ENCODE measurements around the gene NAP1L2.

Gene NAP1L2, protein sequence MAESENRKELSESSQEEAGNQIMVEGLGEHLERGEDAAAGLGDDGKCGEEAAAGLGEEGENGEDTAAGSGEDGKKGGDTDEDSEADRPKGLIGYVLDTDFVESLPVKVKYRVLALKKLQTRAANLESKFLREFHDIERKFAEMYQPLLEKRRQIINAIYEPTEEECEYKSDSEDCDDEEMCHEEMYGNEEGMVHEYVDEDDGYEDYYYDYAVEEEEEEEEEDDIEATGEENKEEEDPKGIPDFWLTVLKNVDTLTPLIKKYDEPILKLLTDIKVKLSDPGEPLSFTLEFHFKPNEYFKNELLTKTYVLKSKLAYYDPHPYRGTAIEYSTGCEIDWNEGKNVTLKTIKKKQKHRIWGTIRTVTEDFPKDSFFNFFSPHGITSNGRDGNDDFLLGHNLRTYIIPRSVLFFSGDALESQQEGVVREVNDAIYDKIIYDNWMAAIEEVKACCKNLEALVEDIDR

GRCh38 chrX:73214426-73215094 is at the start of gene NAP1L2:
Gene NAP1L2 (minus strand): TSS chrX:73214851. CDS start chrX:73214492, 359 bp downstream.
- no peak for TF ChIP-seq CTCF (IDR thresholded peaks at IDR 0.05; ENCODE audit: insufficient read depth, low read depth, low read length, missing control alignments)
- peak; percentile 0 for DNase-seq (ENCODE audit: low read depth)
- H3K4me3 ChIP-seq (ENCODE audit: low read depth, low read length): no peak within 1 kb of the TSS

GRCh38 chrX:73262991-73263390 is 48.3 kb upstream of the NAP1L2 start:
- no peak for TF ChIP-seq CTCF (IDR thresholded peaks at IDR 0.05; ENCODE audit: insufficient read depth, low read depth, low read length, missing control alignments)
- peak; percentile 0 for DNase-seq (ENCODE audit: low read depth)
- no peak overlapping the region for H3K4me3 ChIP-seq (ENCODE audit: low read depth, low read length)

- no peak for TF ChIP-seq CTCF (IDR thresholded peaks at IDR 0.05; ENCODE audit: insufficient read depth, low read depth, low read length, missing control alignments)
- H3K4me3 ChIP-seq (ENCODE audit: low read depth, low read length): no peak overlapping the region
- no peak for DNase-seq (ENCODE audit: low read depth)
Measured at GRCh38 chrX:73239242-73239641, 24.6 kb upstream of the NAP1L2 start.

- DNase-seq (ENCODE audit: low read depth): no peak
- H3K4me3 ChIP-seq (ENCODE audit: low read depth, low read length): no peak overlapping the region
- no peak for TF ChIP-seq CTCF (IDR thresholded peaks at IDR 0.05; ENCODE audit: insufficient read depth, low read depth, low read length, missing control alignments)
Measured at GRCh38 chrX:73217621-73218020, 3.0 kb upstream of the NAP1L2 start.

DNA sequence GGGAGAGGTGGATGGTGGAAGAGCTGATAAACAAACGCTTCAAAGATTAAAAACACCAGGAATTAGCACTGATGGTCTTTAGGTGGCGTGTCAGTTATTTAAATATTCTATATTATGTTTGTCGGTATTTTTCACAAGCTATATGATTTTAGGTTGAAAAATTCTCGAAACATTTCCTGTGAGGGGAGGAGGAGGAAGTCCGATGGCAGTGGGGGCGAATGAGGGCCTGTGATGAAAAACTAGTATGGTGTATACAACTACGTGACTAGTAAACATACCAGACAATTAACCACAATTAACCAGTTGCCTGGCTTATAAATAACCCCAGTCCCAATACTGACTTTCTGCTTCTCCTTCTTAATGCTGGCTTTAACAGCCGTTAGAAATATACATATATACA is 595 bp upstream of the NAP1L2 start:
- no peak overlapping the region for H3K4me3 ChIP-seq (ENCODE audit: low read depth, low read length)
- TF ChIP-seq CTCF (IDR thresholded peaks at IDR 0.05; ENCODE audit: insufficient read depth, low read depth, low read length, missing control alignments): no peak
- DNase-seq (ENCODE audit: low read depth): no peak

GRCh38 chrX:73213734-73214425 is 771 bp downstream of the NAP1L2 start:
- H3K4me3 ChIP-seq (ENCODE audit: low read depth, low read length): no peak overlapping the region
- DNase-seq (ENCODE audit: low read depth): no peak
- no peak for TF ChIP-seq CTCF (IDR thresholded peaks at IDR 0.05; ENCODE audit: insufficient read depth, low read depth, low read length, missing control alignments)
